ENCODE measurements around the gene HOXD9. TPM values are rescaled to one million over a fixed set of nuclear protein-coding genes. Genes with fewer than 3 reads are reported as not detected.

Gene HOXD9
- polyA plus RNA-seq, 1 donor from 2014 or later, result not detected

DNA sequence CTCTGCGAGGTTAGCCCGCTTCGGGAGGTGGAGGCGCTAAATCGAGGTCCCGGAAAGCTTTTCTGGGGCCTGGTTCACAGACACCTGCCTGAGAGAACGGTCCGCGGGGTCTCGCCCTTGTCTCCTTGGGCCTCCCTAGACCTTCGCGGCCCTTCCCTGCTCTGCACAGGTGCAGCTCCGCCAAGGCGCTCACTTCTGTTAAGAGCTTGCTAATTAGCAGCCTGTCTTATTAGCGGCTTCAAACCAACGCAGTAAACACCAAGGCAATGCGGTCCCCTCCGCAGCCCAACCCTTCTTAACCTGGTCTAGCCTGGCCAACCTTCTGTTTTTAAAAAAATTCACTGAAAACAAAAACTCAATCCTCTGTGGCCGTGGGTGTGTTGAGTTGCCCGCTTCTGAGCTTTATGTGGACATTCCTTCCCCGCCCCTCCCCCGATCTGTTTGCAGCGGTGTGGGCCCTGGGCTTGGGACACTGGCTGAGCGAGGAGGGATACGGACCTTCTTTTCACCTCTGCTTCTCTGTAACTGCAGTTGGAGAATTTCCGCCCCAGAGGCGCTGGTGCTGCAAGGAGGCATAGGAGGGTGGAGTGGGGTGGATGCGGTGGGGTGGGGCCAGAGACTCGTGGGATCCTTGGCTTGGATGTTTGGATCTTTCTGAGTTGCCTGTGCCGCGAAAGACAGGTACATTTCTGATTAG, 25.4 kb downstream of the HOXD9 start:
- Histone ChIP-seq H3K79me2 (replicated peaks; ENCODE audit: insufficient read depth, low read length) (no peaks in the 10 kb centered on the region), H2AFZ (ENCODE audit: low read depth, low read length) (no peak overlapping the region), H3K9me2 (ENCODE audit: insufficient read depth, low read length) (no peaks in the 10 kb centered on the region), H3K36me3 (ENCODE audit: insufficient read depth, low read length) (no peaks in the 10 kb centered on the region), H3K4me3 (ENCODE audit: low read length) (no peak overlapping the region), H3K9ac (ENCODE audit: low read length) (no peak overlapping the region), H4K20me1 (ENCODE audit: insufficient read depth) (no peaks in the 10 kb centered on the region), H3K27me3 (ENCODE audit: insufficient read depth, low read depth, low read length) (peaks cover 99% of the 10 kb centered on the region), H3K27ac (ENCODE audit: low read length) (no peak overlapping the region), H3K9me3 (ENCODE audit: low read length) (peaks cover 5% of the 10 kb centered on the region), H3F3A (ENCODE audit: insufficient read depth, low read length, poor library complexity, severe bottlenecking) (no peaks in the 10 kb centered on the region), H3K4me2 (ENCODE audit: low read length) (no peak overlapping the region)
- TF ChIP-seq SMC3 (conservative IDR thresholded peaks at IDR 0.05; ENCODE audit: poor library complexity), result no peak
- no peak for TF ChIP-seq EZH2 (IDR thresholded peaks at IDR 0.05; ENCODE audit: borderline replicate concordance, insufficient read depth, low read length, poor library complexity, severe bottlenecking)
- no peak for TF ChIP-seq MXI1 (conservative IDR thresholded peaks at IDR 0.05; ENCODE audit: poor library complexity, severe bottlenecking)
- no peak for TF ChIP-seq POLR2AphosphoS5 (IDR thresholded peaks at IDR 0.05)
- TF ChIP-seq, protein P1, sequence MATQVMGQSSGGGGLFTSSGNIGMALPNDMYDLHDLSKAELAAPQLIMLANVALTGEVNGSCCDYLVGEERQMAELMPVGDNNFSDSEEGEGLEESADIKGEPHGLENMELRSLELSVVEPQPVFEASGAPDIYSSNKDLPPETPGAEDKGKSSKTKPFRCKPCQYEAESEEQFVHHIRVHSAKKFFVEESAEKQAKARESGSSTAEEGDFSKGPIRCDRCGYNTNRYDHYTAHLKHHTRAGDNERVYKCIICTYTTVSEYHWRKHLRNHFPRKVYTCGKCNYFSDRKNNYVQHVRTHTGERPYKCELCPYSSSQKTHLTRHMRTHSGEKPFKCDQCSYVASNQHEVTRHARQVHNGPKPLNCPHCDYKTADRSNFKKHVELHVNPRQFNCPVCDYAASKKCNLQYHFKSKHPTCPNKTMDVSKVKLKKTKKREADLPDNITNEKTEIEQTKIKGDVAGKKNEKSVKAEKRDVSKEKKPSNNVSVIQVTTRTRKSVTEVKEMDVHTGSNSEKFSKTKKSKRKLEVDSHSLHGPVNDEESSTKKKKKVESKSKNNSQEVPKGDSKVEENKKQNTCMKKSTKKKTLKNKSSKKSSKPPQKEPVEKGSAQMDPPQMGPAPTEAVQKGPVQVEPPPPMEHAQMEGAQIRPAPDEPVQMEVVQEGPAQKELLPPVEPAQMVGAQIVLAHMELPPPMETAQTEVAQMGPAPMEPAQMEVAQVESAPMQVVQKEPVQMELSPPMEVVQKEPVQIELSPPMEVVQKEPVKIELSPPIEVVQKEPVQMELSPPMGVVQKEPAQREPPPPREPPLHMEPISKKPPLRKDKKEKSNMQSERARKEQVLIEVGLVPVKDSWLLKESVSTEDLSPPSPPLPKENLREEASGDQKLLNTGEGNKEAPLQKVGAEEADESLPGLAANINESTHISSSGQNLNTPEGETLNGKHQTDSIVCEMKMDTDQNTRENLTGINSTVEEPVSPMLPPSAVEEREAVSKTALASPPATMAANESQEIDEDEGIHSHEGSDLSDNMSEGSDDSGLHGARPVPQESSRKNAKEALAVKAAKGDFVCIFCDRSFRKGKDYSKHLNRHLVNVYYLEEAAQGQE (IDR thresholded peaks at IDR 0.05; ENCODE audit: borderline replicate concordance), result no peak
- TF ChIP-seq EP300 (conservative IDR thresholded peaks at IDR 0.05; ENCODE audit: poor library complexity, severe bottlenecking), result no peak
- no peak for TF ChIP-seq TAF1 (IDR thresholded peaks at IDR 0.05; ENCODE audit: low read depth)
- TF ChIP-seq, protein P2, sequence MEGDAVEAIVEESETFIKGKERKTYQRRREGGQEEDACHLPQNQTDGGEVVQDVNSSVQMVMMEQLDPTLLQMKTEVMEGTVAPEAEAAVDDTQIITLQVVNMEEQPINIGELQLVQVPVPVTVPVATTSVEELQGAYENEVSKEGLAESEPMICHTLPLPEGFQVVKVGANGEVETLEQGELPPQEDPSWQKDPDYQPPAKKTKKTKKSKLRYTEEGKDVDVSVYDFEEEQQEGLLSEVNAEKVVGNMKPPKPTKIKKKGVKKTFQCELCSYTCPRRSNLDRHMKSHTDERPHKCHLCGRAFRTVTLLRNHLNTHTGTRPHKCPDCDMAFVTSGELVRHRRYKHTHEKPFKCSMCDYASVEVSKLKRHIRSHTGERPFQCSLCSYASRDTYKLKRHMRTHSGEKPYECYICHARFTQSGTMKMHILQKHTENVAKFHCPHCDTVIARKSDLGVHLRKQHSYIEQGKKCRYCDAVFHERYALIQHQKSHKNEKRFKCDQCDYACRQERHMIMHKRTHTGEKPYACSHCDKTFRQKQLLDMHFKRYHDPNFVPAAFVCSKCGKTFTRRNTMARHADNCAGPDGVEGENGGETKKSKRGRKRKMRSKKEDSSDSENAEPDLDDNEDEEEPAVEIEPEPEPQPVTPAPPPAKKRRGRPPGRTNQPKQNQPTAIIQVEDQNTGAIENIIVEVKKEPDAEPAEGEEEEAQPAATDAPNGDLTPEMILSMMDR (IDR thresholded peaks at IDR 0.05; ENCODE audit: poor library complexity, severe bottlenecking), result no peak
- no peak for TF ChIP-seq RAD21 (conservative IDR thresholded peaks at IDR 0.05)

DNA sequence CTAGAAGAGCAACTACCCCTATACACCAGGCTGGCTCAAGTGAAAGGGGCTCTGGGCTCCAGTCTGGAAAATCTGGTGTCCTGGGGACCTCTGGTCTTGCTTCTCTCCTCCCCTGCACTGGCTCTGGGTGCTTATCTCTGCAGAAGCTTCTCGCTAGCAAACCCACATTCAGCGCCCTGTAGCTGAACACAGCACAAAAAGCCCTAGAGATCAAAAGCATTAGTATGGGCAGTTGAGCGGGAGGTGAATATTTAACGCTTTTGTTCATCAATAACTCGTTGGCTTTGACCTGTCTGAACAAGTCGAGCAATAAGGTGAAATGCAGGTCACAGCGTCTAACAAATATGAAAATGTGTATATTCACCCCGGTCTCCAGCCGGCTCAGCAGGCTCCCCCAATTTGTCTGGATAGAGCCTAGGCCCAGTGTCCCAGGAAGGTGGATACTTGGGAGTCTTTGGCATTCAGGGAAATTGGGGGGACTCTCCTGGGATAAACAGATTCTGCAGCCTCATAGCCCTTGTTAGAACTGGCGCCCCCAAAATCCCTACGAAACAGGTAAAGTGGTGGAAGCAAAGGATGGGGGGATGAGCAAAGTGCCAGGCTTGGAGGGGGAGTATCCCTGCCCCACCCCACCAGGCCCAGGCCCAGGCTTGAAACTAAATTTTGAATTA, 26.4 kb downstream of the HOXD9 start:
- Histone ChIP-seq H3K9me2 (ENCODE audit: insufficient read depth, low read length) (no peaks in the 10 kb centered on the region), H3K27ac (ENCODE audit: low read length) (no peak overlapping the region), H3K4me2 (ENCODE audit: low read length) (no peak overlapping the region), H3K9me3 (ENCODE audit: low read length) (peaks cover 5% of the 10 kb centered on the region), H3K4me3 (ENCODE audit: low read length) (no peak overlapping the region), H3K27me3 (ENCODE audit: insufficient read depth, low read depth, low read length) (peaks cover 99% of the 10 kb centered on the region), H3K36me3 (ENCODE audit: insufficient read depth, low read length) (no peaks in the 10 kb centered on the region), H2AFZ (ENCODE audit: low read depth, low read length) (no peak overlapping the region), H3K9ac (ENCODE audit: low read length) (no peak overlapping the region), H3K79me2 (replicated peaks; ENCODE audit: insufficient read depth, low read length) (no peaks in the 10 kb centered on the region), H3F3A (ENCODE audit: insufficient read depth, low read length, poor library complexity, severe bottlenecking) (no peaks in the 10 kb centered on the region), H4K20me1 (ENCODE audit: insufficient read depth) (no peaks in the 10 kb centered on the region)
- TF ChIP-seq, protein P2 (IDR thresholded peaks at IDR 0.05; ENCODE audit: poor library complexity, severe bottlenecking), result no peak
- TF ChIP-seq TAF1 (IDR thresholded peaks at IDR 0.05; ENCODE audit: low read depth) (no peak), EP300 (conservative IDR thresholded peaks at IDR 0.05; ENCODE audit: poor library complexity, severe bottlenecking) (no peak), EZH2 (IDR thresholded peaks at IDR 0.05; ENCODE audit: borderline replicate concordance, insufficient read depth, low read length, poor library complexity, severe bottlenecking) (no peak), POLR2AphosphoS5 (IDR thresholded peaks at IDR 0.05) (no peak), RAD21 (conservative IDR thresholded peaks at IDR 0.05) (no peak), SMC3 (conservative IDR thresholded peaks at IDR 0.05; ENCODE audit: poor library complexity) (no peak), MXI1 (conservative IDR thresholded peaks at IDR 0.05; ENCODE audit: poor library complexity, severe bottlenecking) (no peak)
- TF ChIP-seq, protein P1 (IDR thresholded peaks at IDR 0.05; ENCODE audit: borderline replicate concordance), result no peak

Data from neural cell (in vitro differentiated cells).